ENCODE data around the gene LACTB. TPM values are rescaled to one million over a fixed set of nuclear protein-coding genes. Genes with fewer than 3 reads are reported as not detected.

Gene LACTB
- total RNA-seq, 2 experiments from 2014 or later = 10.5 to 27.1 TPM

DNA sequence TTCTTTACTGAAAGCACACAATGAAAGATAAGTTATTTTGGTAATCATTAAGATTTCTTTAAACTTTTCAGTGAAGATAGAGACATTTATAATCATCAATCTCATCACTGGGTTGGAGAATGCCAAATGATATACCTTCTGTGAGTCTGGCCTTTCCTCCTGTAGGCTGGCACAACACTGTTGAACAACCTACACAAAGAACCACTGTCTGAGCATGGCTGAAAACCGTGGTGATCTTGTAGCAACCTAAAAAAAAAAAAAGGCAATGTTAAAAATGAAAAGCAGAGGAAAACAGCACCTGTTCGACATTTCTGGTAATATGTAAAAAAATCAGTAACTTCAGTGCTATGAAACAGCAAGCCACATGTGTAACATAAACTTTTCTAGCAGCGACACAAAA is 33.8 kb downstream of the LACTB start:
- no peak for ATAC-seq
- Mint-ChIP-seq H3K36me3 (peaks cover 37% of the 10 kb centered on the region), H3K9me3 (ENCODE audit: low read depth) (no peaks in the 10 kb centered on the region), H3K4me1 (peaks cover 30% of the 10 kb centered on the region), H3K27ac (peak overlapping the region; percentile 46), H3K27me3 (no peaks in the 10 kb centered on the region), H3K4me3 (peak overlapping the region; percentile 99)
- CTCF ChIA-PET = no interaction called here
- DNase-seq = no peak

DNA sequence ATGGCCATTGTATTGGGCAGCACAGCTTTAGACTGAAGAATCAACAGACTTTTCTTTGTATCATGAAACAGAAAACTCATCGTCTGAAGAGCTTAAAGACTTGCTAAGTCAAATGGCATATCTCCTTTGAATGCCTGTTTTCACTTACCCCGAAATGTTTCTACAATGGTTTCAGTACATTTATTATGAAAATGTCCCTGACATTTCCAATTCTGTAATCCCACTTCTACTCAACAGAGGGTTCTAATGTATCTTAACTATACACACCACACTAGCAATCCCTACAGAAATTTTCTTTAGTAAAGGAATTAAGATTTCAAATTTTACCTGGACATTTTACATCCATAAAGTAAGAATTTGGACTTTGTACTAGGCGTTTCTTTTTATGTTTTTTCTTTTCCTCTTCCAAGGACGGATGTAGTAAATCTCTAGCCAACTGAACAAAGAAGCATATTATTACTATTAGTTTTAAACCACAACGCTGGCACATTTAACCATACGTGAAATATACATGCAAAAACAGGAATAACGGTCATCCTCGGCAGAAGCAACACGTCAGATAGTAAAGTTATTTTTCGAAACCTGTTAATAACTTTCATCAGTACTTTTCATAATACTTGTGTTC is 34.5 kb downstream of the LACTB start:
- CTCF ChIA-PET = interaction anchor here (1.4 to 2.1 kb wide), 2 partner anchors 24 to 121 kb away, joined by 3 to 6 read pairs; no protein-coding TSS in a partner anchor
- no peak for DNase-seq
- Mint-ChIP-seq H3K4me3 (peak overlapping the region; percentile 99), H3K4me1 (peaks cover 30% of the 10 kb centered on the region), H3K36me3 (peaks cover 36% of the 10 kb centered on the region), H3K27me3 (no peaks in the 10 kb centered on the region), H3K27ac (peak overlapping the region; percentile 99), H3K9me3 (ENCODE audit: low read depth) (no peaks in the 10 kb centered on the region)
- no peak for ATAC-seq

DNA sequence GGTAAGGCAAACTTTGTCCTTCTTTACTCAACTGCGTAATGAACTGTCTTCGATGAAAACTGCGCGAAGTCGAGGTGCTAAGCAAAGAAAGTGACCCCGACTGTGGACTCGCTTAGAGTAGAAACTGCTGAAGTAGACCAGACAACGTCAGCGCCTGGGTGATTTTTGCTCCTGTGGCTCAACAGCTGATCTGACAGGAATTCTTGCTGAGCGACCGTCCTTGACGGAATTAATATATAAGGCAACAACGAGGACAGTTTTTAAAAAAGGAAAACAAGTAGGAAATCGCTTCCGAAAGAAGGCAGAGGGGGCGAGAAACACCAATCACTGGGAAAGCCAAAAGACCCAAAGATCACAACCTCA is 35.1 kb downstream of the LACTB start:
- no peaks in the 10 kb centered on the region for H3K9me3 Mint-ChIP-seq (ENCODE audit: low read depth)
- CTCF ChIA-PET = interaction anchor here (1.0 to 2.1 kb wide), 9 partner anchors 8 to 131 kb away, joined by 3 to 8 read pairs (median 4); no protein-coding TSS in a partner anchor
- peaks cover 27% of the 10 kb centered on the region for H3K4me1 Mint-ChIP-seq
- no peaks in the 10 kb centered on the region for H3K27me3 Mint-ChIP-seq
- H3K27ac Mint-ChIP-seq = peak overlapping the region; percentile 99
- ATAC-seq (no peak), DNase-seq (peak; percentile 48)
- peak overlapping the region; percentile 99 for H3K4me3 Mint-ChIP-seq
- H3K36me3 Mint-ChIP-seq = peaks cover 32% of the 10 kb centered on the region

DNA sequence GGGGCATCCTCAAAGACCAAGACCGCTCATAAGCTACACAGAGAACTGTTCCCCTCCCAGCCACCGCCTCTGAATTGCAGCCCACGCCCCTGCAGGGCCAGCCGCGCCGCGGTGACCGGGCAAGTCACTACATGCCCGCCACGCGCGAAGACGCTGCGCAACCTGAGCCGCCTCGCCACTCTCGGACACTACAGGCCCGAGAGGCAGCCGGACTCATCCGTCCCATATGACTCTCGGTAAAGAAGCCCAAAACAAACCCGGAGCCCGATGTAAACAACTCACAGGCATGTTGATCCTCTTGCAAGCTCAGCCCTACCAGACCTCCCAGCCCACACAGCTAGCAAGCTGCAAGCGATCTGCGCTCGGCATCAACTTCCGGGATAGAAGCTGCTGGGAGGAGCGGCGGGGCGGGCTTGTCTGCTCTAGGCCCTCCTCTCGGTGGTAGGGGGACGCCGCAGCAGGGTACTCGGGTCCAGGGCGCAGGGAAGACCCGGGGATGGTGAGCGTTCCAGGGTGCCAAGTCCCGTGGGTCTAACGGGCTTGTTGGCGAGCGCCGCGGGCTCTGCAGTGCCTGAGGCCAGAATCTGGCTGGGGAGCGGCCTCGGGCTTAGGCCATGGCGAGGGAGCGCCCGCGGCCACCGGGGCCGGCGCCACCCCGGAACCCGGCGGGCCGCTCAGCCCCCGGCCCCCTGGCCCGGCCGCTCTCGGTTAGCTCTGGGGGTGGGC is 35.6 kb downstream of the LACTB start, which contains the start of gene RPS27L:
TSS of gene RPS27L (minus strand) at position 360 of the 726 bp plus-strand sequence. CDS start at position 288, 72 bp downstream.
- Mint-ChIP-seq H3K9me3 (ENCODE audit: low read depth) (no peaks in the 10 kb centered on the region), H3K4me3 (peak within 1 kb of the TSS; percentile 99), H3K27ac (peak within 1 kb of the TSS; percentile 99), H3K4me1 (peaks cover 26% of the 10 kb centered on the region), H3K27me3 (no peaks in the 10 kb centered on the region), H3K36me3 (peaks cover 31% of the 10 kb centered on the region)
- DNase-seq (peak; percentile 95), ATAC-seq (peak; percentile 99)
- CTCF ChIA-PET = interaction anchor here (0.9 to 2.1 kb wide), 11 partner anchors 9 to 131 kb away, joined by 3 to 8 read pairs (median 4); no protein-coding TSS in a partner anchor

DNA sequence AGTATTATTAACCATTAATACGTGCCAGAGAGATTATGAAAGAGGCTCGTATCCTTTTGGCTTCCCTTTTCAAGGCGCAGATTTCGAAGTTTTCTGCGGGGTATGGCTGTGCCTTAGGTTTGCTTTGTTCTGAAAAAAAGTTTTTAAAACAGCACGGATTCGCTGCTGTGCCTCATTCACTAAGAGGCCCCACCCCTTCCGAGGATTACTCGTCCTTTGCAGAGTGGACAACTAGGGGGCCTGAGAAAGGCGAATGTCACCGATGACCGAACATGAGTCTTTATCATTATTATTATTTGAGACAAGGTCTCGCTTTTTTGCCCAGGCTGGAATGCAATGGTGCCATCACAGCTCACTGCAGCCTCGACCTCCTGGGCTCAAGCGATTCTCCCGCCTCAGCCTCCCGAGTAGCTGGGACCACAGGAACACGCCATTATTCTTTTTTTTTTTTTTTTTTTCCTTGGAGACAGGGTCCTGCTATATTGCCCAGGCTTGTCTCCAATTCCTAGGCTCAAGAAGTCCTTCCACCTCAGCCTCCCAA is 36.3 kb downstream of the LACTB start:
- H3K4me3 Mint-ChIP-seq = peak overlapping the region; percentile 99
- peak overlapping the region; percentile 90 for H3K27ac Mint-ChIP-seq
- ATAC-seq (no peak), DNase-seq (peak; percentile 55)
- CTCF ChIA-PET = interaction anchor here (0.9 to 2.1 kb wide), 10 partner anchors 8 to 130 kb away, joined by 3 to 8 read pairs (median 4); no protein-coding TSS in a partner anchor
- H3K27me3 Mint-ChIP-seq = no peaks in the 10 kb centered on the region
- H3K9me3 Mint-ChIP-seq (ENCODE audit: low read depth) = no peaks in the 10 kb centered on the region
- H3K4me1 Mint-ChIP-seq = peaks cover 22% of the 10 kb centered on the region
- H3K36me3 Mint-ChIP-seq = peaks cover 25% of the 10 kb centered on the region

DNA sequence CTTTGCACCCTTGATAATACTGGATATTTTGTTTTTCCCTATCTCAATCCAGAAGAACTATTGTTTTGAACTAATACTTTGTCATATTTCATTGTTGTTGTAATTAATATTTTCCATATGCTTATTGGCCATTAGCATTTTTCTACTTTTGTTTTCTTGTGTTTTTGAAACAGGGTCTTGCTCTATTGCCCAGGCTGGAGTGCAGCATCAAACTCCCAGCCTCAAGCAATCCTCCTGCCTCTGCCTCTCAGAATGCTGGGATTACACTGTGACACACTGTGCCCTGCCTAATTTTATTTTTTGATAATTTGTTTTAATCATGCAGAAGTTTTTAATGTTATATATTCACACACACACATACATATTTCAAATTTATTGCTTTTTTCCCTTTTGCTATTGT is 39.0 kb downstream of the LACTB start:
- no peak for ATAC-seq

DNA sequence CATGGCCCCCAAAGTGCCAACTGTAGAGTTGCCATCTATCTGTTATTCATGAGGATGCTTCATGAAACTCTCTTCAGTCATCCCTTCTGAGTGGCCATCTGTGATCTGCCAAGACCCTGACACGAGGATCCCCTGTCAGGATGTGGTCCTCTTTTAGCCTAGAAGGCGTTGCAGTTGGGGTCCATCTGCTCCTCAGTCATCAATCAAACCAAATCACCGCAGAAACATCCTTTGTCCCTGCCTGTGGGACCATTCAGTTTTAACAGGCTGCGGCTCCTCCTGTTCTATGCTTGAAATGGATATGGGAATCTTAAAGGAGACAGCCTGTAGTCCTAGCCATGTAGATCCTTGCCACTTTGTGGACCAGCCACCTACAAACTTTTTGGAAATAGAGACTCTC is 41.6 kb downstream of the LACTB start:
- no peak for ATAC-seq
- H3K4me1 Mint-ChIP-seq = peaks cover 3% of the 10 kb centered on the region
- H3K27me3 Mint-ChIP-seq = peaks cover 5% of the 10 kb centered on the region
- no peak for DNase-seq
- no peak overlapping the region for H3K4me3 Mint-ChIP-seq
- peaks cover 2% of the 10 kb centered on the region for H3K36me3 Mint-ChIP-seq
- H3K27ac Mint-ChIP-seq = no peak overlapping the region
- H3K9me3 Mint-ChIP-seq (ENCODE audit: low read depth) = no peaks in the 10 kb centered on the region
- CTCF ChIA-PET = interaction anchor here (1.3 kb wide), 1 partner anchor 115 kb away, joined by 3 read pairs; no protein-coding TSS in a partner anchor

More for the DNA sequence above, 39.0 kb downstream of the LACTB start:
- Mint-ChIP-seq H3K27ac (no peak overlapping the region), H3K4me1 (peaks cover 11% of the 10 kb centered on the region), H3K4me3 (no peak overlapping the region), H3K27me3 (peaks cover 5% of the 10 kb centered on the region), H3K36me3 (peaks cover 11% of the 10 kb centered on the region), H3K9me3 (ENCODE audit: low read depth) (no peaks in the 10 kb centered on the region)
- no peak for DNase-seq
- CTCF ChIA-PET = no interaction called here

DNA sequence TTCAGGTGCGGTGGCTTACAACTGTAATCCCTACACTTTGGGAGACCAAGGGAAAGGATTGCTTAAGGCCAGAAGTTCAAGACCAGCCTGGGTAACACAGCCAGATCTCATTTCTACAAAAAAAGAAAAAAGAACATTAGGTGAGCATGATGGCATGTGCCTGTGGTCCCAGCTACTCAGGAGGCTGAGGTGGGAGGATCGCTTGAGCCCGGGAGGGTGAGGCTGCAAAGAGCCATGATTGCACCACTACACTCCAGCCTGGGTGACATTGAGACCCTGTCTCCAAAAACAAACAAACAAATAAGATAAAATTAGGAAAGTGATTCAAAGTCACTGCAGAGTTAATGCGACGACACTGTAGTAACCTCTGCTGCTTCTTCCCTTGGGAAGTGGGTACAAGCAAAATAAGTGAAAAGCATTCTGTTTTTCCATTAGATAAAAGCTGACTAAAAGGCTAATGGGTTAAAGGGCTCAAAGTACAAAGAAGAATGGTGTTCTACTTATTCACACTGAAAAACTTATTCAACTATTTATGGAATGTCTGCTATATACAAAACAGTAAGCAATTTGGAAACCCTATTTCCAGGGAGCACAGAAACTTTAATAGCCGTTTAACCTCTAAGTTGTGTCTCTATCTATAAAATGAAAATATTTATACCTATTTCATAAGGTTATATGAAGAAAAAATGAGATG is 43.7 kb downstream of the LACTB start:
- DNase-seq (no peak), ATAC-seq (no peak)
- Mint-ChIP-seq H3K27ac (no peak overlapping the region), H3K27me3 (peaks cover 5% of the 10 kb centered on the region), H3K36me3 (no peaks in the 10 kb centered on the region), H3K4me3 (no peak overlapping the region), H3K9me3 (ENCODE audit: low read depth) (no peaks in the 10 kb centered on the region), H3K4me1 (no peaks in the 10 kb centered on the region)
- CTCF ChIA-PET = interaction anchor here (0.6 to 1.6 kb wide), 8 partner anchors 8 to 259 kb away, joined by 3 to 13 read pairs (median 4); partner anchors contain the start of gene RPS27L

DNA sequence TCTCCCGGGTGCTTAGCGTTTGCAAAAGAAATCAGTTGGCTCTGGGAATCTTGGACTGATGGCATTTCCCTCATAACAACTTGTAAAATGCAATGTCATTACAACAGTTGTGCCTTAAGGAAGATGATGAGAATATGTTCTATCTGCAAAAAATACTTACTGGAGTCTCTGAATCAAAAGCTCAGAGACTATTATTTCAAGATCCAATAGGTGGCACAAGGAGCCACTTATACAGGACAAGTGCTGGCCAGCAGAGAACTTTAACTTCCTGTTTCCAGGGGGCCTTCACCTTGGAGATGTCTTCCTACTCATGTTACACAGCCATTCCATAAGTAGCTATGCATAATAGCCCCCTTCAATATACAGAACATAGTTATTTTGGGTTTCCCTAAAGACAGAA is 44.6 kb downstream of the LACTB start:
- peak; percentile 36 for ATAC-seq
- DNase-seq = no peak
- H3K36me3 Mint-ChIP-seq = no peaks in the 10 kb centered on the region
- no peak overlapping the region for H3K4me3 Mint-ChIP-seq
- H3K27me3 Mint-ChIP-seq = peaks cover 5% of the 10 kb centered on the region
- no peaks in the 10 kb centered on the region for H3K9me3 Mint-ChIP-seq (ENCODE audit: low read depth)
- no peaks in the 10 kb centered on the region for H3K4me1 Mint-ChIP-seq
- H3K27ac Mint-ChIP-seq = no peak overlapping the region
- CTCF ChIA-PET = interaction anchor here (0.8 to 2.8 kb wide), 16 partner anchors 9 to 236 kb away, joined by 3 to 13 read pairs (median 4); partner anchors contain the start of gene RPS27L

DNA sequence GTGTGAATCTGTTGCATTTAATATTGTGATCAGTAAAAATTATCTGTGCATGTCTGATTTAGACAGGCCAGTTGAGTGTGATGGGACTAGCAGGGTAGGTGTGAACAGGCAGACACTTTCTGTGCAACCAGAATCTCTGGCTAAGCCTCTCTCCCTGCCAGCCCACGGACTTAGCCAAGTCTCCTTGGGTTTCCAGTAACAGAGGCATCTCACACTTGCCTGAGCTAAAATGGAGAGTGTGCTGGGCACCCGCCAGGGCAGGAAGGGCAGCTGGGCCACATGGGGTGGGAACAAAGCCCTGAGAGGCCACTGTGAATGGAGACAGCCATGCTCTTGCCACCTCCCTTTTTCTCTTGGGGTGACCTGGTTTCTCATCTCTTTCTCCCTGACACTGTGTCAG is 48.1 kb downstream of the LACTB start:
- ATAC-seq = no peak
- no peak for DNase-seq
- no peaks in the 10 kb centered on the region for H3K4me1 Mint-ChIP-seq
- CTCF ChIA-PET = interaction anchor here (1.5 kb wide), 1 partner anchor 12 kb away, joined by 4 read pairs; the partner anchor contains the start of gene RPS27L
- H3K27me3 Mint-ChIP-seq = peaks cover 3% of the 10 kb centered on the region
- no peaks in the 10 kb centered on the region for H3K9me3 Mint-ChIP-seq (ENCODE audit: low read depth)
- no peaks in the 10 kb centered on the region for H3K36me3 Mint-ChIP-seq
- H3K4me3 Mint-ChIP-seq = no peak overlapping the region
- H3K27ac Mint-ChIP-seq = no peak overlapping the region

DNA sequence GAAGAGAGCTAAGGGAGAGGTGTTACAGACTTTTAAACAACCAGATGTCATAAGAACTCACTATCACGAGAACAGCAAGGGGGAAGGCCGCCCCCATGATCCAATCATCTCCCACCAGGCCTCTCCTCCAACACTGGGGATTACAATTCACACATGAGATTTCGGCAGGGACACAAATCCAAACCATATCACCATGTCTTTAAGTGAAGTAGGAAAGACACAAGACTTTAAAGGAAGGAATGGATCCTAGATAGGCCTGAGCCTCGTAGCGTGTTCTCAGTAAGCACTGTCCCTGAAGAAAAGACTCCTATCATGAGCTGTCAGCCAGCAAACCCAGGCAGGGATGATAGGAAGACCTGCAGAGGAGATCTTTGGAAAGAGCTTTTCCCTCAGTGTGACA is 50.7 kb downstream of the LACTB start:
- Mint-ChIP-seq H3K36me3 (no peaks in the 10 kb centered on the region), H3K4me1 (peaks cover 3% of the 10 kb centered on the region), H3K27me3 (no peaks in the 10 kb centered on the region), H3K9me3 (ENCODE audit: low read depth) (no peaks in the 10 kb centered on the region), H3K27ac (no peak overlapping the region), H3K4me3 (no peak overlapping the region)
- CTCF ChIA-PET = no interaction called here
- DNase-seq (no peak), ATAC-seq (no peak)

DNA sequence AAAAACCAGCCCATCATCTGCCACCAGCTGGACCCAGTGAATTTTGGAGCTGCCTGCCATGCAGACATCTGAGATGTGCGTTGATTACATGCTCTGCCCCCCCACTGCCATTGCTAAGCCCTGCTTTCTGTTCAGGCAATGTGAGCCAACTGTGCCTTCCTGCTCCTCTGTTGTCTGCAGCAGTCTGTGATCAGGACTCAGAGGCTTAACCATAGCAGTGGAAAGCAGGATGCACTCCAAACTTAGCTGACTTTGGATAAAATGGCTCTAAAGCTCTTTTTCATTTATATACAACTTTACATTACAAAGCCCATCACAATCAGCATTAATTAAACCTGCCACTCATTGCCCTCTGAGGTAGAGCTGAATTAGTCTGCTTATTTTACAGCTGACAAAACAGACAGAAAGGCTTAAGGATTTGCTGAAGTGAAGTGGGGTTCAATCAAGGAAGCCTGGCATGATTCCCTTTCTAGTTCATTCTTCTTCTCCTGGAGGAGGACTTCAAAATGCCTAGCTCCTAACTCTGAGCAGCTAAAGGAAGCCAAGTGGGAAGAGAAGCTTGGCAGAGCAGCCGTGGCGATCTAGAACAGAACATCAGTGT is 51.3 kb downstream of the LACTB start:
- Mint-ChIP-seq H3K36me3 (no peaks in the 10 kb centered on the region), H3K27ac (no peak overlapping the region), H3K27me3 (no peaks in the 10 kb centered on the region), H3K4me3 (no peak overlapping the region), H3K9me3 (ENCODE audit: low read depth) (no peaks in the 10 kb centered on the region), H3K4me1 (peaks cover 4% of the 10 kb centered on the region)
- CTCF ChIA-PET = no interaction called here
- no peak for DNase-seq
- no peak for ATAC-seq

Measured in activated CD8-positive, alpha-beta memory T cell treated with anti-CD3 and anti-CD28 coated beads, Interleukin-2, amount 10 ng/mL, durations not matched to agents 7 days and 5 days (primary cell).